Measurements from ENCODE around the gene DIAPH3.

DIAPH3 gene

DNA sequence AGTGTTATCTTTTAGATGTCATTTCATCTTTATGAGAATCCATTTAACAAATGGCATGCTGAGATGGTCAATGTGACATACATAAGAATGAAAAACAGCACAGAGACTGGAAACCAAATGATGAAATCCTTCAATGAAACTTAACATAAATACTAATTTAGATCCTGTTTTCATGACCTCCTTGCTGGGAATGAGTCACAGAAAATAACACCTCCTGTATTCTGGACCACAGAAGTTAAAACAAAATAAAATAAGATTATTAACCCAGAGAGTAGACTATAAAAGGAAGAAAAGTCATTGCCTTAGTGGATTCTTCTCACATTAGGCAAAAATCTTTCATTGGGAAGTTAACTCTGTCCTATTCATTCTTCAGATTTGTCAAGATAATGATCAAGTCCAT, 1.6 kb downstream of the DIAPH3 start:
- TF ChIP-seq TAF1 (IDR thresholded peaks at IDR 0.05; ENCODE audit: low read depth, low read length), result no peak
- DNase-seq (ENCODE audit: insufficient read length, low spot score) (no peak), FAIRE-seq (no peak)

DNA sequence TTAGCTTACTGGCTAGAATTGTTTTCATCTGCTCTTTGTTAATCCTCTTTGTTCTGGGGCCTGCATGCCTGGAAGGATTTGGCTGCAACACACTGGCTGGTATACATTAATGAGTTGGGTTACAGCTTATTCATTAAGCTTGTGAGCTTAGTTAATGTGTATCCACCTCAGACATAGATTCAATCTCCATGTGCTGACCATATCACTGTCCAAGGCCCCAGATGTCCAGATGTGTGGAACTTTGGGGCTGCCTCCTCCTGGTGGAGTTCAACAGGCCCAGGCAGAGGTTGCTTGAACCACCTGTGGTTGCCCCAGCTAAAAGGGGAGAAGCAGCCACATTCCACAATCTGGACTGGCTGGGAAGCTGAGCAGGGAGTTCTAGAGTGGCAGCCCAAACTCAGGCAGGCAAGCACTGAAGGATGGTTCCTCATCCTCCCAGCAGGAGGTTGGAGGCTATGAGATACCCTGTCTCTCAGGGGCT, 5.4 kb downstream of the DIAPH3 start:
- DNase-seq (ENCODE audit: insufficient read length, low spot score) (no peak), FAIRE-seq (no peak)
- TF ChIP-seq TAF1 (IDR thresholded peaks at IDR 0.05; ENCODE audit: low read depth, low read length) (no peak), POLR2A (IDR thresholded peaks at IDR 0.05; ENCODE audit: low read depth, low read length) (no peak), SPI1 (IDR thresholded peaks at IDR 0.05; ENCODE audit: low read depth, low read length) (no peak), POLR2AphosphoS5 (IDR thresholded peaks at IDR 0.05; ENCODE audit: low read depth, low read length) (no peak), POU2F2 (IDR thresholded peaks at IDR 0.05; ENCODE audit: low read depth, low read length) (no peak), PAX5 (IDR thresholded peaks at IDR 0.05; ENCODE audit: insufficient read depth, low read length, severe bottlenecking) (no peak)

DNA sequence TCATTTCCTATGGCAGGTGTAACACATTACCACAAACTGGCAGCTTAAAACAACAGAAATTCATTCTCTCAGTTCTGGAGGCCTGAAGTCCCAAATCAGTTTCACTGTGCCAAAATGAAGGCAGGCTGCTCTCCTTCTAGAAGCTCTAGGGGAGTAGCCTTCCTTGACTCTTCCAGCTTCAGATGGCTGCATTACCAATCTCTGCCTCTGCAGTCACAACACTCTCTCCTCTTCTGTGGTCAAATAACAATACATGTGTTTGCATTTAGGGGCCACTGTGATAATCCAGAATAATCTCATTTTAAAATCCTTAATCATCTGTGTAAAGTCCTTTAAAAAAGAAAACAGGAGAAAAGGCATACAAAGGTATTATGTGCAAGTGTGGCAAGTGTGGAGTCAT, 7.8 kb downstream of the DIAPH3 start:
- no peak for DNase-seq (ENCODE audit: insufficient read length, low spot score)
- FAIRE-seq, result no peak
- TF ChIP-seq POLR2AphosphoS5 (IDR thresholded peaks at IDR 0.05; ENCODE audit: low read depth, low read length) (no peak), SPI1 (IDR thresholded peaks at IDR 0.05; ENCODE audit: low read depth, low read length) (no peak), TAF1 (IDR thresholded peaks at IDR 0.05; ENCODE audit: low read depth, low read length) (no peak), POLR2A (IDR thresholded peaks at IDR 0.05; ENCODE audit: low read depth, low read length) (no peak), PAX5 (IDR thresholded peaks at IDR 0.05; ENCODE audit: insufficient read depth, low read length, severe bottlenecking) (no peak), POU2F2 (IDR thresholded peaks at IDR 0.05; ENCODE audit: low read depth, low read length) (no peak)

DNA sequence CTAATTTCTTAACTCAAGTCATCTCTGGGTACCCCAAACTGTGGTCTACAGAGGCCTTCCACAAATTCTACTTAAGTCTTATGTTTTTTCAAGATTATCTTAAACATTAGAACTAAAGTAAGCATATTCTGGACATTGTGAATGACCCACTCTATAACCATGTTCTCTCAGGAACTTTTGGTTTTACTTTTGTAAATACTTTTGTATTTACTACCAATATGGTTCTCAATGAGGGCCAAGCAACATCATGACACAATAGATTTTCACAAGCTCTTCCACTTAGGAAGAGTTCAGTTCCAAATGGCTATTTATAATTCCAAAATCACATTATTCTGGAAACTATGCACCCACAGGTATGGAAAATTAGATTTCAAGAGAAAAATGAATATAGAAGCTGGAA, 10.8 kb downstream of the DIAPH3 start:
- DNase-seq (ENCODE audit: insufficient read length, low spot score) (no peak), FAIRE-seq (no peak)
- TF ChIP-seq POLR2AphosphoS5 (IDR thresholded peaks at IDR 0.05; ENCODE audit: low read depth, low read length), result no peak
- TF ChIP-seq POU2F2 (IDR thresholded peaks at IDR 0.05; ENCODE audit: low read depth, low read length), result no peak
- TF ChIP-seq PAX5 (IDR thresholded peaks at IDR 0.05; ENCODE audit: insufficient read depth, low read length, severe bottlenecking), result no peak
- TF ChIP-seq POLR2A (IDR thresholded peaks at IDR 0.05; ENCODE audit: low read depth, low read length), result no peak
- TF ChIP-seq SPI1 (IDR thresholded peaks at IDR 0.05; ENCODE audit: low read depth, low read length), result no peak
- TF ChIP-seq TAF1 (IDR thresholded peaks at IDR 0.05; ENCODE audit: low read depth, low read length), result no peak

DNA sequence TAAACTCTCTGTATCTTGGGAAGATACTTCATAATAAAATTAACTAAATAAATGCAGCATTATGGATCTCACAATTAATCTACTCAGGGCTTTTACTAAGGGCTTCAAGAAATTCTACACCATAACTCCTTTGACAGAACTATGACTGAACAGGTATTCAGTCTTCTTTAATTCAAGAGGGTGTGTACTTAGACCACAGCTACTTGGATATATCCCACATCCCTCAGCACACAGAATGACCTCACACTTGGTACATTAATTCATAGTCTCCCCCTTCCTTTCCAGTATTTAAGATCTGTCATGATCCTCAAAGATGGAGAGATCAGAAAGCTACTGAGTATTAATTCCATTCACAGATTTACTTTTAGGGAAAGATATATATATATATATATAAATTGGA, 11.6 kb downstream of the DIAPH3 start:
- DNase-seq (ENCODE audit: insufficient read length, low spot score) (no peak), FAIRE-seq (no peak)
- TF ChIP-seq POU2F2 (IDR thresholded peaks at IDR 0.05; ENCODE audit: low read depth, low read length), result no peak
- TF ChIP-seq TAF1 (IDR thresholded peaks at IDR 0.05; ENCODE audit: low read depth, low read length), result no peak
- no peak for TF ChIP-seq POLR2AphosphoS5 (IDR thresholded peaks at IDR 0.05; ENCODE audit: low read depth, low read length)
- no peak for TF ChIP-seq SPI1 (IDR thresholded peaks at IDR 0.05; ENCODE audit: low read depth, low read length)
- no peak for TF ChIP-seq PAX5 (IDR thresholded peaks at IDR 0.05; ENCODE audit: insufficient read depth, low read length, severe bottlenecking)
- no peak for TF ChIP-seq POLR2A (IDR thresholded peaks at IDR 0.05; ENCODE audit: low read depth, low read length)

DNA sequence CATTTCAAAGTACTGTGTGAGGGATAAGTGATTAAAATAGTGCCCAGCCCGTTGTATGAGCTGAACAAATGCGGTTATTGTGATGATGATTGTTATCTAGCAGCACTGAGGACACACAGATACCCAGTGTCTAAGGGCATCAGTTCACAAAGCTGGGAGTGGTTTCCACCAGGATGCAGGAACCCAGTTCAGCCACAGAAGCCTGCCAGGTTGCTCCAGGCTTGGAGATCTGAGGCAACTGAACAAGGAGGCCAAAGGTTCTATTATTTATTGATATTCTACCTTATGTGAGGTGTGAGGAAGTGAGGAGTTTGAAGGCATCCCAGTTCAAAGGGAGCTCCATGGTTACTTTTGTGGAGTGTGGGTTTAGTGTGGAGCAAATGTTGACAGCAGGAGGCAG, 13.2 kb downstream of the DIAPH3 start:
- FAIRE-seq (no peak), DNase-seq (ENCODE audit: insufficient read length, low spot score) (no peak)
- TF ChIP-seq SPI1 (IDR thresholded peaks at IDR 0.05; ENCODE audit: low read depth, low read length), result no peak

DNA sequence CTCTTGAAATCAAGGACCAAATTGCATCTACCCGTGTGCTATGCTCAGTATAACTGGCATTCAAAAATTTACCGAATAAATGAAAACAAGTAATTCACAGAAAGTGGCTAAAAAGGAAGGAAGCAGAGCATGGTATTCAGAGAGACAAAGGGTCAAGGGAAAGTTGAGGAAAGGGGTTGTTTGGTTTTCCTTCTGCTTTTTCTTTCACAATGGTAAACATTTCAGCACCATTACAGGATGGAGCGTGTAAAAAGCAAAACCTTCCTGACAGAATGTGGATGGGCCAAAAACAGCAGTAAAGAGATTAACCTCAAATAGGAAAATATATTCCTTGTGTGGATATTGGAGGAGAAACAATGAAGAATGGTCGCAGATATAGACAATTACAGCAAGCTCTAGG, 14.8 kb downstream of the DIAPH3 start:
- FAIRE-seq (no peak), DNase-seq (ENCODE audit: insufficient read length, low spot score) (no peak)
- no peak for TF ChIP-seq POU2F2 (IDR thresholded peaks at IDR 0.05; ENCODE audit: low read depth, low read length)
- no peak for TF ChIP-seq TAF1 (IDR thresholded peaks at IDR 0.05; ENCODE audit: low read depth, low read length)
- TF ChIP-seq SPI1 (IDR thresholded peaks at IDR 0.05; ENCODE audit: low read depth, low read length), result no peak
- TF ChIP-seq PAX5 (IDR thresholded peaks at IDR 0.05; ENCODE audit: insufficient read depth, low read length, severe bottlenecking), result no peak
- TF ChIP-seq POLR2A (IDR thresholded peaks at IDR 0.05; ENCODE audit: low read depth, low read length), result no peak
- TF ChIP-seq POLR2AphosphoS5 (IDR thresholded peaks at IDR 0.05; ENCODE audit: low read depth, low read length), result no peak

DNA sequence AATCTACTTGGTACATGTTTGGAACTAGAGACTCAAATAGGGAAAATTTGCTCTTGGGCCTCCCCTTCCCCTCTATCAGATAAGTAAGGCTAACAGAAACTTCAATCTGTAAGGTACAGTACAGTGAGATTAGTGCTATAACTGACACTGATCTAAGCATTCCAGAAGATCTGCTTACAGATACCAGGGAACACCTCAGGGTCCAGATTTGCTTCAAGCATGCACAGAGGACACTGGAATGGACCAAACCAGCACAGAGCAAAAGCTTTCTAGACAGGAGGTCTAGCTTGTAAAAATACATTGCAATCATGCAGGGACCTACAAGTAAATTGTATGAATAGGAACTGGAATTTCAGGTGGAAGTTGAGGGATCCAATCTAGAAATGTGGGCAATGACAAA, 16.4 kb downstream of the DIAPH3 start:
- peak; percentile 33 for FAIRE-seq
- no peak for DNase-seq (ENCODE audit: insufficient read length, low spot score)
- TF ChIP-seq POU2F2 (IDR thresholded peaks at IDR 0.05; ENCODE audit: low read depth, low read length) (no peak), SPI1 (IDR thresholded peaks at IDR 0.05; ENCODE audit: low read depth, low read length) (no peak), POLR2A (IDR thresholded peaks at IDR 0.05; ENCODE audit: low read depth, low read length) (no peak), TAF1 (IDR thresholded peaks at IDR 0.05; ENCODE audit: low read depth, low read length) (no peak), POLR2AphosphoS5 (IDR thresholded peaks at IDR 0.05; ENCODE audit: low read depth, low read length) (no peak), PAX5 (IDR thresholded peaks at IDR 0.05; ENCODE audit: insufficient read depth, low read length, severe bottlenecking) (no peak)

DNA sequence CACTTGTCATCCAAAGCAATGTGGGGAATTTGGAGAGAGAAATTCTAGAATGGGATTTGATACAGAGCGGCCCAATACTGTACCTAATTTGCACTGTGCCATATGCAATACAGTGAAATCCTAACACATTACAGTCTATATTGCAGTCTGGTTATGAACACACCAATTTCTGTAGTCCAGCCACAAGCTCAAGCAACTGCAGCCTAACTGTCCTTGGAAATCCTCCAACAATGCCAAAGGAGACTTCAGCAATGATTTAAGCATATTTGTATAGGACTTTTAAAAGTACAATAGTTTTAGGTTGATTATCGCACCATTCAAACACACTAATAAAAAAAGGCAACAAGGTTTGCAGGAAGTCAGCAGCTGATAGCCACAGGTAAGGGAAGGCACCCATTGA, 17.3 kb downstream of the DIAPH3 start:
- DNase-seq (ENCODE audit: insufficient read length, low spot score) (no peak), FAIRE-seq (no peak)
- no peak for TF ChIP-seq PAX5 (IDR thresholded peaks at IDR 0.05; ENCODE audit: insufficient read depth, low read length, severe bottlenecking)
- no peak for TF ChIP-seq TAF1 (IDR thresholded peaks at IDR 0.05; ENCODE audit: low read depth, low read length)
- TF ChIP-seq POU2F2 (IDR thresholded peaks at IDR 0.05; ENCODE audit: low read depth, low read length), result no peak
- no peak for TF ChIP-seq POLR2A (IDR thresholded peaks at IDR 0.05; ENCODE audit: low read depth, low read length)
- TF ChIP-seq SPI1 (IDR thresholded peaks at IDR 0.05; ENCODE audit: low read depth, low read length), result no peak
- no peak for TF ChIP-seq POLR2AphosphoS5 (IDR thresholded peaks at IDR 0.05; ENCODE audit: low read depth, low read length)

DNA sequence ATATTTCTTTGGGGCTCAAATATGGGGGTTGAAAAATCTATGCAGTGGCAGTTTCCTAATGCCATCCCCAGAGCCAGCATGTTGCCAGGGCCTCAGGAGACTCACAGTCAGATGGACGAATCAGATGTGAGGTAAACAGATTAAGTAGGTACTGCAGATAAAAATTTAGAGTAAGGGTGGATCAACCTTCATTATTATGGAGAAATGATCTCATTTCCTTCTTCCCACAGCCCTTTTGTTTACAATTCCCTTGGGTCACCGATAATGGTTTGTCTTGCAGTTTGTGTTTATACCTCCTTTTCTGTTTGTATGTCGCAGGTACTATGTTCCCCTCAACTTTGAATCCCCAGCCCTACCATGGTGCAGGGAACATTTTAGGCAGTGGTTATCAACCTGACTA, 20.0 kb downstream of the DIAPH3 start:
- FAIRE-seq (no peak), DNase-seq (ENCODE audit: insufficient read length, low spot score) (no peak)
- TF ChIP-seq SPI1 (IDR thresholded peaks at IDR 0.05; ENCODE audit: low read depth, low read length) (no peak), POLR2AphosphoS5 (IDR thresholded peaks at IDR 0.05; ENCODE audit: low read depth, low read length) (no peak), POLR2A (IDR thresholded peaks at IDR 0.05; ENCODE audit: low read depth, low read length) (no peak), POU2F2 (IDR thresholded peaks at IDR 0.05; ENCODE audit: low read depth, low read length) (no peak), TAF1 (IDR thresholded peaks at IDR 0.05; ENCODE audit: low read depth, low read length) (no peak), PAX5 (IDR thresholded peaks at IDR 0.05; ENCODE audit: insufficient read depth, low read length, severe bottlenecking) (no peak)
